EL (cell line): Measurements from ENCODE around the gene LGALS14.

ENCODE experiments used
- DNase-seq: peaks from one replicate; pipeline ENCODE4 v3.0.0-alpha.2; 2016

The LGALS14 gene

DNA sequence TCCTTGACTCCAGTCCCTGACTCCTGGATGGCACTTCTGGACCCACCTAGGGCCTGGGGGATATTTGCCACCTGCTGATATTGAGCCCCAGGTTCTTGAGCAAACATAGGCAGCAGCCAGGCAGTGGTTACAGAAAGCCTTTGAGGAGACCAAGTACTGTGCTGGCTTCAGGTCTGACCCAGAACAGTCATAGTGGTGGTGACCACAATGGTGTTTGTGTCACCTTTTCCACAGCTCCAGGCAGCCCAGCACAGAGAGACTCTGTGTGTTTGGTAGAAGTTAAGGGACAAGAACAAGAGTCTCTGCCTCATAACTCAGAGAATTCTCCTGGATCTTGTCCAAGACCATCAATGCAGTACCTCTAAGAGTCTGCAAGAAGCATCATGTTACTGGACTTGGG is 48.1 kb downstream of the LGALS14 start:
- DNase-seq: no peak

DNA sequence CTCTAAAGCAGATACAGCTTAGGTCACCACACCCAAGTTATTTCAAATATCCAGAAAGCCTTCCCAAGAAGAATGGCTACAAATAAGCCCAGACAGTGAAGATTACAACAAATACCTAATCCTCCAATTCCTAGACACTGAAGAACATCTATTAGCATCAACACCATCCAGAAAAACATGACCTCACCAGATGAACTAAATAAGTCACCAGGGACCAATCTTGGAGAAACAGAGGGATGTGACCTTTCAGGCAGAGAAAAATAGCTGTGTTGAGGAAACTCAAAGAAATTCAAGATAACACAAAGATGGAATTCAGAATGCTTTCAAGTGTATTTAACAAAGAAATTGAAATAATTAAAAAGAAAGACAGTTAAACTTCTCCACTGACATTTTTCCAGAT is 48.5 kb downstream of the LGALS14 start:
- DNase-seq: no peak

DNA sequence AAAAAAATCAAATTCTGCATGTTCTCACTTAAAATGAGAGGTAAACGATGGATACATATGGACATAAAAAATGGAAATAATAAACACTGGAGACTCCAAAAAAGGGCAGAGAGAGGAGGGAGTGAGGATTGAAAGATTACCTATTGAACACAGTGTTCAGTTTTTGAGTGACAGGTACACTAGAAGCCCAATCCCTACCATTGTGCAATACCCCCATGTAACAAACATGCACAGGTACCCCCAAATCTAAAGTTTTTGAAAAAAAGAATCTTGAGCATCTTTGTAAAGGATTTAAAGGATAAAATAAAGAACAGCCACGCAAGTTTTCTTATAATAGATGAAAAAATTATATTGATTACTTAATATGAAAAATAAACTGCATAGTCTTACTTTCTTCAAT is 50.3 kb downstream of the LGALS14 start:
- no peak for DNase-seq

DNA sequence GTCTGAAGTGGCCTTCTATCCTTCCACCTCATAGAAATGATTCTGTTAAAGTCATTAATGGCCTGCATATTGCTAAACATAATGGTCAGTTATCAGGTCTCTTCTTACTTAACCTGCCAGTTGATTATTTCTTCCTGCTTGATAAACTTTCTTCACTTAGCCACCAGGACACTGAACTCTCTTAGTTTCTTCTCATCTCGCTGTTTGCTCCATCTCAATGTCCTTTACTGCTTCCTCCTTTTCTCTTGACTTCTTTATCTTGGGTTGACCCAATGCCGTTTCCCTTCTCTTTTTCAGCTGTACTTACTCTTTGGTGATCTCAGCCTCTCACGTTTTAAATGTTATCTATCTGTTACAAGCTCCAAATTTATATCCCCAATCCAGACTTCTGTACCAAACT is 50.7 kb downstream of the LGALS14 start:
- no peak for DNase-seq
